Activated CD8-positive, alpha-beta T cell treated with anti-CD3 and anti-CD28 coated beads for 36 hours (primary cell): ENCODE results near the gene MAP7D3. TPM values are rescaled to one million over a fixed set of nuclear protein-coding genes. Genes with fewer than 3 reads are reported as not detected.

ENCODE experiments used
- ATAC-seq: fragments of 200-7000 bp; cut with Tn5 transposase; one replicate; pipeline ENCODE4 v1.10.0; 2021; ENCODE audit warnings: mild to moderate bottlenecking, moderate library complexity
- CTCF ChIA-PET: fragments of 350-600 bp; sonication (Branson Sonifier 250); formaldehyde crosslinking; loops from one replicate; lab custom pipeline; 2021; ENCODE audit warnings: antibody characterized with exemption; lab: Charles Lee
- POLR2A ChIA-PET: fragments of 350-600 bp; sonication (Branson Sonifier 250); formaldehyde crosslinking; loops from one replicate; lab custom pipeline; 2021; ENCODE audit warnings: antibody characterized with exemption; lab: Charles Lee
- DNase-seq: peaks from one replicate; pipeline ENCODE4 v3.0.0-alpha.2; 2020
- H3K27ac Mint-ChIP-seq: one replicate; pipeline ENCODE4 v1.8.0; 2021; ENCODE audit warnings: mild to moderate bottlenecking, mixed read lengths
- H3K27me3 Mint-ChIP-seq: one replicate; pipeline ENCODE4 v1.8.0; 2021; ENCODE audit warnings: mixed read lengths
- H3K36me3 Mint-ChIP-seq: one replicate; pipeline ENCODE4 v1.8.0; 2021; ENCODE audit warnings: low read depth, mixed read lengths
- H3K4me1 Mint-ChIP-seq: one replicate; pipeline ENCODE4 v1.8.0; 2021; ENCODE audit warnings: low read depth, mixed read lengths
- H3K4me3 Mint-ChIP-seq: one replicate; pipeline ENCODE4 v1.8.0; 2021; ENCODE audit warnings: mild to moderate bottlenecking, moderate library complexity, mixed read lengths
- H3K9me3 Mint-ChIP-seq: one replicate; pipeline ENCODE4 v1.8.0; 2021; ENCODE audit warnings: mixed read lengths
- intact Hi-C: fragments of 100-400 bp; cut with micrococcal nuclease; formaldehyde crosslinking; loops from one replicate; pipeline ENCODE4 v1.10.0; 2022
- total RNA-seq, 2 experiments: library from RNA; stranded (reverse); gene quantifications; one replicate each; pipeline ENCODE4 v1.2.3, GENCODE V29; 2021
- TF ChIP-seq, protein P1 (sequence below): fragments of 200-600 bp; IDR thresholded peaks from one replicate; pipeline ENCODE4 v1.8.0; 2022; ENCODE audit warnings: antibody characterized with exemption, mild to moderate bottlenecking

MAP7D3 gene
- total RNA-seq, 2 experiments from 2014 or later = 13.4 to 14.2 TPM

DNA sequence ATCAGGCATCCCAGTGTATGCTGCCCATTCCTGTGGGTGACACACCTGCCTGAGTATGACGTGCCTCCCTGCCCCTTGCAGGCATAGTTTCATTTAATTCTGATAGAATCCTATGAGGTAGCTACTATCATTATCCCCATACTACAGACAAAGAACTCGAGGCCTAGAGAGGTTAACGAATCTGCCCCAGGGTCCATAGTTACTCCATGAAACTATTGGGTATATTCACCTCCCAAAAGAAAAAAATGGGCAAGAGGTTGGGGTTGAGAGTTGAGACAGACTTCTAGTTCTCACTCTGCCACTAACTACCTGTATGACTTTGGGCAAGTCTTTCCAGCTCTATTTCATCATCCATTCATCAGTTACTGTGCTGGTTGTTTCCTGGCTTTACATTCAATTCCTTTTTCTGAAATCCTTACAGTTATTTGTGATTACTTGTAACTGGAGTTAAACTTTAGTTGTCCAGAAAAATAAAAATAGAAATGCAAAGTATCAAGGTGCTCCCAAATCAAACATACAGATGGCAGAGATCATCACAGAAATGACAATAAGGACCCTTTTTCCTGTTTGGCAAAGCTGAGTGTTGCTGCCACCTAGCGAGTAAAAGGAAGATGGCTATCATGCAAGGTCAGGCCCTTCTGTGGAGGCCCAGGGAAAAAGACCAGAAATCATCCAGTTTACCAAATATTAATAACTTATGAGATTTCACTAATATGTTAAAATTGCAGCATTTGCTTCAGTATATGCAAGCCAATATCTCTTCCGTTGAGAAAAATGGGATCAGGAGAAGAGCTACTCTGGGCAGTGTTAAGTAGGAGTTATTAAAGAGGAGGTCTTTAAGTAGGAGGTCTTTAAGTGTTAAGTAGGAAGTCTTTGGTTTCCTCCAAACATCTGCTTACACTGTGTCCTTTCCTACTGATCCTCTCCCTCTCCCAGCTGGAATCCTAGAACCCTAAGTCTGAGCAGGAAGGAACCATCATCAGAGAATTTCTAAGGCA, 17.1 kb upstream of the MAP7D3 start:
- H3K4me3 Mint-ChIP-seq = no peak overlapping the region
- POLR2A ChIA-PET = interaction anchor here (0.9 kb wide), 1 partner anchor 11 kb away, joined by 3 read pairs; no protein-coding TSS in a partner anchor
- peak; percentile 61 for ATAC-seq

DNA sequence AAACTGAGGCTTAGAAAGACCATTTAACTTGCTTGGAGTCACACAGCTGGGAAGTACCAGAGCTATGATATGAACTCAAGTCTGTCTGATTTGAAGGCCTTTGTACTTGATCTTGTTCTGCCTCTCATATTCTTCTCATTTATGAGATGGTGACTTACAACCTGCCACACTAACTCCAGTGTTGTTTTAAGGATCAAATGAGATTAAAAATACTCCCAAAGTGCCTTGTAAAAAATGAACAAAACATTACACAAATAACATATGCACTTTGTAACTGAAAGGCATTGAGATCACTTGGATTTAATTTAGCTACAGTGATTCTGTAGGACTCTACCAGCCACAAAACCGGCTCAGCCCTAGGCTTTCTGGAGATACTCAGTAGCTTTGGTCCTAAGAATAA, 15.6 kb upstream of the MAP7D3 start:
- Mint-ChIP-seq H3K27me3 (no peaks in the 10 kb centered on the region), H3K4me1 (no peaks in the 10 kb centered on the region), H3K36me3 (no peaks in the 10 kb centered on the region), H3K9me3 (no peaks in the 10 kb centered on the region), H3K27ac (no peak overlapping the region), H3K4me3 (no peak overlapping the region)
- DNase-seq (no peak), ATAC-seq (no peak)
- TF ChIP-seq, protein P1, sequence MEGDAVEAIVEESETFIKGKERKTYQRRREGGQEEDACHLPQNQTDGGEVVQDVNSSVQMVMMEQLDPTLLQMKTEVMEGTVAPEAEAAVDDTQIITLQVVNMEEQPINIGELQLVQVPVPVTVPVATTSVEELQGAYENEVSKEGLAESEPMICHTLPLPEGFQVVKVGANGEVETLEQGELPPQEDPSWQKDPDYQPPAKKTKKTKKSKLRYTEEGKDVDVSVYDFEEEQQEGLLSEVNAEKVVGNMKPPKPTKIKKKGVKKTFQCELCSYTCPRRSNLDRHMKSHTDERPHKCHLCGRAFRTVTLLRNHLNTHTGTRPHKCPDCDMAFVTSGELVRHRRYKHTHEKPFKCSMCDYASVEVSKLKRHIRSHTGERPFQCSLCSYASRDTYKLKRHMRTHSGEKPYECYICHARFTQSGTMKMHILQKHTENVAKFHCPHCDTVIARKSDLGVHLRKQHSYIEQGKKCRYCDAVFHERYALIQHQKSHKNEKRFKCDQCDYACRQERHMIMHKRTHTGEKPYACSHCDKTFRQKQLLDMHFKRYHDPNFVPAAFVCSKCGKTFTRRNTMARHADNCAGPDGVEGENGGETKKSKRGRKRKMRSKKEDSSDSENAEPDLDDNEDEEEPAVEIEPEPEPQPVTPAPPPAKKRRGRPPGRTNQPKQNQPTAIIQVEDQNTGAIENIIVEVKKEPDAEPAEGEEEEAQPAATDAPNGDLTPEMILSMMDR = no peak
- POLR2A ChIA-PET = no interaction called here
- intact Hi-C loops = no loop called here
- CTCF ChIA-PET = interaction anchor here (1.1 to 3.4 kb wide), 3 partner anchors 11 to 238 kb away, joined by 3 to 26 read pairs (median 3); no protein-coding TSS in a partner anchor

More for the DNA sequence above, 17.1 kb upstream of the MAP7D3 start:
- CTCF ChIA-PET = interaction anchor here (0.6 to 3.4 kb wide), 21 partner anchors 10 to 308 kb away, joined by 3 to 26 read pairs (median 3); partner anchors contain the start of gene MAP7D3
- Mint-ChIP-seq H3K27me3 (no peaks in the 10 kb centered on the region), H3K36me3 (no peaks in the 10 kb centered on the region), H3K4me1 (peaks cover 3% of the 10 kb centered on the region), H3K9me3 (no peaks in the 10 kb centered on the region), H3K27ac (no peak overlapping the region)
- intact Hi-C loops = no loop called here
- TF ChIP-seq, protein P1 = peak; percentile 71
- peak; percentile 64 for DNase-seq

DNA sequence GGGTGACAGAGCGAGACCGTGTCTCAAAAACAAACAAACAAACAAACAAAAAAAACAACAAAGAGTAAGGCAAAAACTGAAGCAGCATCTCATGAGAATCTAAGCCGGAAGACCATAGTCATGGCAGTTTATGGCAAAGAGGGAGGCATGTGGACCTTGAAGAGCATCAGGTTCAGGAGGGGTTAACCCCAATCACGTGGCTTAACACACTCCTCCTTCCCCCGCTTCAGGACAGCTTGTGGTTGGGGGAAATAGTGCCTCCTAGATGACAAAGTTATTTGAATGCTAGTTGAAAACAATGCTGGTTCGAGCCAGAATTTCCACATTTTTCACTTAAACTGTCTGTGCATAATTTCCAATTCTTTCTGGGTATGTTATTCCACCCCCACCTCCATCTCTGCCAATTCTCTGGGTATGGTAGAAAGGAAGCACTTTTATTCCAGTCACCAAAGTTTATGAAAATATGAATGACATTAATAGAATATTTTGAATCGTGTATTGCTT, 11.7 kb upstream of the MAP7D3 start:
- no peak for ATAC-seq
- no peak overlapping the region for H3K27ac Mint-ChIP-seq
- intact Hi-C loops = no loop called here
- peaks cover 16% of the 10 kb centered on the region for H3K4me1 Mint-ChIP-seq
- DNase-seq = no peak
- TF ChIP-seq, protein P1 = no peak
- no peaks in the 10 kb centered on the region for H3K9me3 Mint-ChIP-seq
- POLR2A ChIA-PET = no interaction called here
- no peaks in the 10 kb centered on the region for H3K36me3 Mint-ChIP-seq
- CTCF ChIA-PET = no interaction called here
- no peaks in the 10 kb centered on the region for H3K27me3 Mint-ChIP-seq
- H3K4me3 Mint-ChIP-seq = no peak overlapping the region

DNA sequence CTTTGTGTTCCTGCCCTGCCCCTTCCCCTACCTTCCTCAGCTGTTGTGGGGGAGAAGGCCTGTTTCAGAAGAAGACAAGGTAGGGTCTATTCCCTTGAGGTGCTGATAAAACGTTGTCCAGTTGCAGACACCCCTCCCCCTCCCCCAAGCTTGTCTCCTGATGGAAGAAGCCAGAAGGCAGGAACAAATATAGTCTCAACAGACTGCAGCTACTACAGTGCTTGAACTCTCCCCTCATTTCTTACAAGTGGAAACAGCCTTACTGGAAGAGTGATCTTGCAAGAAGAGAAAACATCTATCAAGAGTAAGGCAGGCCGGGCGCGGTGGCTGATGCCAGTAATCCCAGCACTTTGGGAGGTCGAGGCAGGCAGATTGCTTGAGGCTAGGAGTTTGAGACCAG, 11.0 kb upstream of the MAP7D3 start:
- H3K9me3 Mint-ChIP-seq = no peaks in the 10 kb centered on the region
- TF ChIP-seq, protein P1 = no peak
- ATAC-seq = no peak
- ChIA-PET CTCF (interaction anchor here (0.6 kb wide), 1 partner anchor 9 kb away, joined by 4 read pairs; no protein-coding TSS in a partner anchor), POLR2A (no interaction called here)
- no peak for DNase-seq
- no peak overlapping the region for H3K4me3 Mint-ChIP-seq
- no peaks in the 10 kb centered on the region for H3K27me3 Mint-ChIP-seq
- H3K27ac Mint-ChIP-seq = no peak overlapping the region
- H3K36me3 Mint-ChIP-seq = no peaks in the 10 kb centered on the region
- intact Hi-C loops = no loop called here
- peaks cover 16% of the 10 kb centered on the region for H3K4me1 Mint-ChIP-seq
